Panc1 (cell line): ENCODE data around the gene LAMC3.

Experiments
- TF ChIP-seq, protein P1 (sequence below): fragments of 450-650 bp; IDR thresholded peaks from 2 replicates; pipeline ENCODE4 v1.5.1; 2017; ENCODE audit warnings: mild to moderate bottlenecking
- TF ChIP-seq, protein P2 (sequence below), 2 experiments: IDR thresholded peaks; 2 replicates each; pipeline ENCODE4 v1.6.1; 2011 to 2012; ENCODE audit warnings: low read depth in 2 of 2, control low read depth in 1 of 2, low read length in 1 of 2, mild to moderate bottlenecking in 1 of 2, moderate library complexity in 1 of 2; ENCODE audit not compliant: insufficient read depth in 1 of 2

DNA sequence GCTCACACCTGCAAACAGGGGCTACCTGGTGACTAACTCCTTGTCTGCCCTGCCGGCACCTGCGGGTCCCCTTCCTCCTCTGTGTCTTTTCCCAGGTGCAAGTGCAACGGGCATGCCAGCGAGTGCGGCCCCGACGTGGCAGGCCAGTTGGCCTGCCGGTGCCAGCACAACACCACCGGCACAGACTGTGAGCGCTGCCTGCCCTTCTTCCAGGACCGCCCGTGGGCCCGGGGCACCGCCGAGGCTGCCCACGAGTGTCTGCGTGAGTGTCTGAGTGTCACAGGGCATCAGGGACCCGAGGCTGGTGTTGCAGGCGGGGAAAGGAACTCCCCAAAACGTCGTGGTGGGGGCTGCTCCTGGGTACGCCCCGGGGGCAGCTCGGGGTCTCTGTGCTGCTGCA, 27.1 kb downstream of the LAMC3 start:
- TF ChIP-seq, protein P1, sequence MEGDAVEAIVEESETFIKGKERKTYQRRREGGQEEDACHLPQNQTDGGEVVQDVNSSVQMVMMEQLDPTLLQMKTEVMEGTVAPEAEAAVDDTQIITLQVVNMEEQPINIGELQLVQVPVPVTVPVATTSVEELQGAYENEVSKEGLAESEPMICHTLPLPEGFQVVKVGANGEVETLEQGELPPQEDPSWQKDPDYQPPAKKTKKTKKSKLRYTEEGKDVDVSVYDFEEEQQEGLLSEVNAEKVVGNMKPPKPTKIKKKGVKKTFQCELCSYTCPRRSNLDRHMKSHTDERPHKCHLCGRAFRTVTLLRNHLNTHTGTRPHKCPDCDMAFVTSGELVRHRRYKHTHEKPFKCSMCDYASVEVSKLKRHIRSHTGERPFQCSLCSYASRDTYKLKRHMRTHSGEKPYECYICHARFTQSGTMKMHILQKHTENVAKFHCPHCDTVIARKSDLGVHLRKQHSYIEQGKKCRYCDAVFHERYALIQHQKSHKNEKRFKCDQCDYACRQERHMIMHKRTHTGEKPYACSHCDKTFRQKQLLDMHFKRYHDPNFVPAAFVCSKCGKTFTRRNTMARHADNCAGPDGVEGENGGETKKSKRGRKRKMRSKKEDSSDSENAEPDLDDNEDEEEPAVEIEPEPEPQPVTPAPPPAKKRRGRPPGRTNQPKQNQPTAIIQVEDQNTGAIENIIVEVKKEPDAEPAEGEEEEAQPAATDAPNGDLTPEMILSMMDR = no peak
- TF ChIP-seq, protein P2, sequence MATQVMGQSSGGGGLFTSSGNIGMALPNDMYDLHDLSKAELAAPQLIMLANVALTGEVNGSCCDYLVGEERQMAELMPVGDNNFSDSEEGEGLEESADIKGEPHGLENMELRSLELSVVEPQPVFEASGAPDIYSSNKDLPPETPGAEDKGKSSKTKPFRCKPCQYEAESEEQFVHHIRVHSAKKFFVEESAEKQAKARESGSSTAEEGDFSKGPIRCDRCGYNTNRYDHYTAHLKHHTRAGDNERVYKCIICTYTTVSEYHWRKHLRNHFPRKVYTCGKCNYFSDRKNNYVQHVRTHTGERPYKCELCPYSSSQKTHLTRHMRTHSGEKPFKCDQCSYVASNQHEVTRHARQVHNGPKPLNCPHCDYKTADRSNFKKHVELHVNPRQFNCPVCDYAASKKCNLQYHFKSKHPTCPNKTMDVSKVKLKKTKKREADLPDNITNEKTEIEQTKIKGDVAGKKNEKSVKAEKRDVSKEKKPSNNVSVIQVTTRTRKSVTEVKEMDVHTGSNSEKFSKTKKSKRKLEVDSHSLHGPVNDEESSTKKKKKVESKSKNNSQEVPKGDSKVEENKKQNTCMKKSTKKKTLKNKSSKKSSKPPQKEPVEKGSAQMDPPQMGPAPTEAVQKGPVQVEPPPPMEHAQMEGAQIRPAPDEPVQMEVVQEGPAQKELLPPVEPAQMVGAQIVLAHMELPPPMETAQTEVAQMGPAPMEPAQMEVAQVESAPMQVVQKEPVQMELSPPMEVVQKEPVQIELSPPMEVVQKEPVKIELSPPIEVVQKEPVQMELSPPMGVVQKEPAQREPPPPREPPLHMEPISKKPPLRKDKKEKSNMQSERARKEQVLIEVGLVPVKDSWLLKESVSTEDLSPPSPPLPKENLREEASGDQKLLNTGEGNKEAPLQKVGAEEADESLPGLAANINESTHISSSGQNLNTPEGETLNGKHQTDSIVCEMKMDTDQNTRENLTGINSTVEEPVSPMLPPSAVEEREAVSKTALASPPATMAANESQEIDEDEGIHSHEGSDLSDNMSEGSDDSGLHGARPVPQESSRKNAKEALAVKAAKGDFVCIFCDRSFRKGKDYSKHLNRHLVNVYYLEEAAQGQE (IDR thresholded peaks at IDR 0.05; ENCODE audit: insufficient read depth in 1 of 2, low read depth in 2 of 2, low read length in 1 of 2) = no peak
